ENCODE results near the gene HLA-DRB5. TPM values are rescaled to one million over a fixed set of nuclear protein-coding genes. Genes with fewer than 3 reads are reported as not detected.
A peak's percentile ranks its signal among the peaks of the same experiment; 100 is the strongest.
"Not testable (repeated sequence)": the region's sequence is repeated elsewhere in the genome, so short reads cannot be mapped to it uniquely, and the experiment has no call there.

The HLA-DRB5 gene
- 10 to 100 TPM in 1 of 4 donors, under 1 TPM in 1, not detected in 2; 0.80 to 19.0 TPM for total RNA-seq

GRCh38 chr6:32529697-32530430 is at the start of gene HLA-DRB5:
Gene HLA-DRB5, minus strand, starts transcription at chr6:32530287. Its CDS starts 63 bp downstream, at chr6:32530224.
- peak; percentile 56 to 72 for ATAC-seq
- H3K36me3 ChIP-seq, result no peaks in the 10 kb centered on the region
- no peaks in the 10 kb centered on the region for H3K27me3 ChIP-seq
- no peaks in the 10 kb centered on the region for H3K4me1 ChIP-seq
- no peaks in the 10 kb centered on the region for H3K9me3 ChIP-seq
- TF ChIP-seq CTCF (IDR thresholded peaks at IDR 0.05 in 4 of 5, conservative IDR thresholded peaks at IDR 0.05 in 1 of 5), result no peak
- peak in 1 of 2 donors; percentile 44 for TF ChIP-seq POLR2A (IDR thresholded peaks at IDR 0.05)
- in situ Hi-C loops (cut with MboI; ENCODE audit: low sequenced_read_pairs in 4 of 4), result loop anchor here (5.0 to 10.0 kb wide), 2 partner anchors 55 to 57 kb away; partner anchors contain the start of gene HLA-DRB1 (in 4 of the 4)
- DNase-seq, result peak; percentile 1 to 10
- intact Hi-C loops (cut with DNase I; ENCODE audit: low total_unique reads), result no loop called here
- H3K27ac ChIP-seq, result peak within 1 kb of the TSS in 1 of 4 donors; percentile 65
- peak within 1 kb of the TSS in 1 of 4 donors; percentile 41 for H3K4me3 ChIP-seq

DNA sequence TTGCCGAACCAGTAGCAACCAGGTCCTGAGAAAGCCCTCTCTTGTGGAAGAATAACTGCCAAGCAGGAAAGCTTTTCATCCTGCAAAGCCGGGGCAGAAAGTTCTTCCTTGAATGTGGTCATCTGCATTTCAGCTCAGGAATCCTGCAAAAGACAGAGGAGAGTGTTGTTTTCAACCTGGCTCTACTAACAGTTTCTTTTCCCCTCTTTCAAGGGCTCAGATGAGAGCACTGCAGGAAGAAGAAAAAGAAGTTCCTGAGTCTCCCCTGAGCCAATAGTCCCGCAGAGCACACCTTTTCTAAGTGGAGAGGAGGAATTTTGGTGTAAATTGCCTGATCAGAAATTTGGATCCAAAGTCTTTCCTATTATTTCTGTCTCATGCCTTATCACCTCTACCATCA is 48.9 kb upstream of the HLA-DRB5 start:
- no peak overlapping the region for H3K4me3 ChIP-seq
- intact Hi-C loops (cut with DNase I; ENCODE audit: low total_unique reads), result no loop called here
- H3K36me3 ChIP-seq, result no peaks in the 10 kb centered on the region
- ATAC-seq (no peak), DNase-seq (no peak)
- H3K9me3 ChIP-seq, result no peaks in the 10 kb centered on the region
- TF ChIP-seq CTCF (IDR thresholded peaks at IDR 0.05 in 4 of 5, conservative IDR thresholded peaks at IDR 0.05 in 1 of 5) (no peak), POLR2A (IDR thresholded peaks at IDR 0.05) (no peak)
- H3K4me1 ChIP-seq, result no peaks in the 10 kb centered on the region
- no peaks in the 10 kb centered on the region for H3K27me3 ChIP-seq
- in situ Hi-C loops (cut with MboI; ENCODE audit: low sequenced_read_pairs in 4 of 4), result loop anchor here in 1 of 4 donors (25.0 kb wide), 1 partner anchor 92 kb away; no protein-coding TSS in a partner anchor
- H3K27ac ChIP-seq, result no peak overlapping the region

- H3K27me3 ChIP-seq; H3K27ac ChIP-seq; ATAC-seq; H3K36me3 ChIP-seq; DNase-seq; H3K4me3 ChIP-seq; intact Hi-C loops (cut with DNase I; ENCODE audit: low total_unique reads); H3K9me3 ChIP-seq; H3K4me1 ChIP-seq: not testable (repeated sequence)
- in situ Hi-C loops (cut with MboI; ENCODE audit: low sequenced_read_pairs in 4 of 4), result loop anchor here in 1 of 4 donors (25.0 kb wide), 1 partner anchor 90 kb away; no protein-coding TSS in a partner anchor
Measured at GRCh38 chr6:32577493-32577892, 47.4 kb upstream of the HLA-DRB5 start.

DNA sequence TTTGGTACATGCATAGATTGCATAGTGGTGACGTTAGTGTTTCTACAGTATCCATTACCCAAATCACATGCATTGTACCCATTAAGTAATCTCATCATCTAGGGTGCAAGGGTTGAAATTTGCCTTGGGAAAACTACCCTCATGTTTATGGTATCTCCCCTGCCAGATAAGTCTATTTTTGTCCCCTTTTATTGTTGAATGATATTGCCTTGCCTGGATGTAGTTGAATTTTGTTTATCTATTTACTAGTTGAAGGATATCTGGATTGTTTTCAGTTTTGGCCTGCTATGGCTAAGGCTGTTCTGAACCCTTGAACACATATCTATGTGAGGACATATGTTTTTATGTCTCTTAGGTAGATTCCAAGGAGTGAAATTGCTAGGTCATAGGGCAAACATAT is 46.2 kb upstream of the HLA-DRB5 start:
- no peak for DNase-seq
- H3K27ac ChIP-seq, result no peak overlapping the region
- no peaks in the 10 kb centered on the region for H3K36me3 ChIP-seq
- H3K9me3 ChIP-seq, result no peaks in the 10 kb centered on the region
- H3K4me3 ChIP-seq, result no peak overlapping the region
- intact Hi-C loops (cut with DNase I; ENCODE audit: low total_unique reads), result no loop called here
- no peaks in the 10 kb centered on the region for H3K27me3 ChIP-seq
- in situ Hi-C loops (cut with MboI; ENCODE audit: low sequenced_read_pairs in 4 of 4), result loop anchor here in 1 of 4 donors (25.0 kb wide), 1 partner anchor 89 kb away; no protein-coding TSS in a partner anchor
- ATAC-seq, result no peak
- TF ChIP-seq POLR2A (IDR thresholded peaks at IDR 0.05) (no peak), CTCF (IDR thresholded peaks at IDR 0.05 in 4 of 5, conservative IDR thresholded peaks at IDR 0.05 in 1 of 5) (no peak)
- no peaks in the 10 kb centered on the region for H3K4me1 ChIP-seq

DNA sequence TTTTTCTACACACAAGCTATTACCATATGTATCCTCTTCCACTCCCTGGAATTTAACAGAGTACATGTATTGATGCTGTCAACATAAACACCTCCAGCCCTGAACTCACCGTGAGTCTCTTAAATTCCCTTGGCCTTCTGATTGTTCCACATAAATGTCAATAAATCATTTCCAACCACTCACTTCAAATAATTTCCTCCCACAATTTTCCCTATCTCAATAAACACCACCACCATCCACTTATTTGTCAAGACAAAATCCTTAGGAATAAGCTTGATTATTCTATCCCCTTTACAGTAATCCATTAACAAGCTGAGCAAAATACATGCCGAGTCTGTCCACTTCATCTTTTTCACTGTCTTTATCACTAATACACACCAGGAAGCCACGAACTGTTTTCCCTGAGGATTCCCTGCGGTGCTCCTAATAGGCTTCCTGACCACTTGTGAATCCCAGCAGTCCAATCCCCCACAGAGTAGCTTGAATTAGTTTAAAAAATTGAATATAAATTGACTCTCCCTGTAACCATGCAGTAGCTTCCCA is 40.3 kb upstream of the HLA-DRB5 start:
- Histone ChIP-seq H3K27ac (no peak overlapping the region), H3K9me3 (no peaks in the 10 kb centered on the region), H3K27me3 (no peaks in the 10 kb centered on the region), H3K4me1 (no peaks in the 10 kb centered on the region), H3K4me3 (no peak overlapping the region), H3K36me3 (no peaks in the 10 kb centered on the region)
- ATAC-seq, result no peak
- DNase-seq, result no peak
- in situ Hi-C loops (cut with MboI; ENCODE audit: low sequenced_read_pairs in 4 of 4), result no loop called here
- intact Hi-C loops (cut with DNase I; ENCODE audit: low total_unique reads), result no loop called here
- TF ChIP-seq POLR2A (IDR thresholded peaks at IDR 0.05) (no peak), CTCF (IDR thresholded peaks at IDR 0.05 in 4 of 5, conservative IDR thresholded peaks at IDR 0.05 in 1 of 5) (no peak)

Data from gastrocnemius medialis (tissue), 4 donors.